ENCODE measurements around the gene DYDC2. TPM values are rescaled to one million over a fixed set of nuclear protein-coding genes. Genes with fewer than 3 reads are reported as not detected.

The DYDC2 gene
- total RNA-seq, 2 donors from 2014 or later: 1.9 to 5.3 TPM

GRCh38 chr10:80322711-80323110, 33.9 kb upstream of the DYDC2 start:
- no peak for TF ChIP-seq CTCF (conservative IDR thresholded peaks at IDR 0.05)
- Histone ChIP-seq H3K27ac (ENCODE audit: low read depth, low read length) (no peak overlapping the region), H3K4me1 (ENCODE audit: control insufficient read depth, insufficient read depth, low read length) (no peaks in the 10 kb centered on the region), H3K27me3 (ENCODE audit: control insufficient read depth, insufficient read depth, low read length, poor library complexity, severe bottlenecking) (no peaks in the 10 kb centered on the region), H3K4me3 (ENCODE audit: low read length) (no peak overlapping the region), H3K9ac (ENCODE audit: extremely low read depth, low read length, poor library complexity, severe bottlenecking) (no peak overlapping the region), H3K36me3 (ENCODE audit: control insufficient read depth, insufficient read depth, low read length) (no peaks in the 10 kb centered on the region), H3K9me3 (ENCODE audit: control insufficient read depth, low read length) (no peaks in the 10 kb centered on the region)
- 91 to 100% methylated on average over 1 of the region's 1 CpG for WGBS, 2 experiments (ENCODE audit: insufficient coverage in 1 of 2, insufficient read length in 1 of 2)
- H3K4me3 Mint-ChIP-seq: no peak overlapping the region
- H3K36me3 Mint-ChIP-seq (ENCODE audit: low read depth): no peaks in the 10 kb centered on the region
- H3K4me1 Mint-ChIP-seq: peaks cover 6% of the 10 kb centered on the region
- no peak overlapping the region for H3K27ac Mint-ChIP-seq
- no peak for DNase-seq
- peaks cover 4% of the 10 kb centered on the region for H3K27me3 Mint-ChIP-seq (ENCODE audit: insufficient read depth)
- H3K9me3 Mint-ChIP-seq: no peaks in the 10 kb centered on the region

- TF ChIP-seq CTCF (conservative IDR thresholded peaks at IDR 0.05): no peak
- Mint-ChIP-seq H3K27ac (no peak overlapping the region), H3K9me3 (no peaks in the 10 kb centered on the region), H3K36me3 (ENCODE audit: low read depth) (no peaks in the 10 kb centered on the region), H3K4me3 (no peak overlapping the region), H3K27me3 (ENCODE audit: insufficient read depth) (peaks cover 4% of the 10 kb centered on the region), H3K4me1 (peaks cover 6% of the 10 kb centered on the region)
- H3K4me3 ChIP-seq (ENCODE audit: low read length): no peak overlapping the region
- no peak overlapping the region for H3K9ac ChIP-seq (ENCODE audit: extremely low read depth, low read length, poor library complexity, severe bottlenecking)
- no peaks in the 10 kb centered on the region for H3K27me3 ChIP-seq (ENCODE audit: control insufficient read depth, insufficient read depth, low read length, poor library complexity, severe bottlenecking)
- H3K27ac ChIP-seq (ENCODE audit: low read depth, low read length): no peak overlapping the region
- H3K36me3 ChIP-seq (ENCODE audit: control insufficient read depth, insufficient read depth, low read length): no peaks in the 10 kb centered on the region
- no peak for DNase-seq
- H3K9me3 ChIP-seq (ENCODE audit: control insufficient read depth, low read length): no peaks in the 10 kb centered on the region
- H3K4me1 ChIP-seq (ENCODE audit: control insufficient read depth, insufficient read depth, low read length): no peaks in the 10 kb centered on the region
- 81% methylated on average over 3 of the region's 3 CpGs; no CpG with 5 or more reads in 1 of the 2 experiments for WGBS, 2 experiments (ENCODE audit: insufficient coverage in 1 of 2, insufficient read length in 1 of 2)
Measured at GRCh38 chr10:80323311-80323710, 33.3 kb upstream of the DYDC2 start.

GRCh38 chr10:80324086-80324485, 32.5 kb upstream of the DYDC2 start:
- Histone ChIP-seq H3K36me3 (ENCODE audit: control insufficient read depth, insufficient read depth, low read length) (no peaks in the 10 kb centered on the region), H3K9ac (ENCODE audit: extremely low read depth, low read length, poor library complexity, severe bottlenecking) (no peak overlapping the region), H3K27ac (ENCODE audit: low read depth, low read length) (no peak overlapping the region), H3K4me3 (ENCODE audit: low read length) (no peak overlapping the region), H3K9me3 (ENCODE audit: control insufficient read depth, low read length) (no peaks in the 10 kb centered on the region), H3K27me3 (ENCODE audit: control insufficient read depth, insufficient read depth, low read length, poor library complexity, severe bottlenecking) (no peaks in the 10 kb centered on the region), H3K4me1 (ENCODE audit: control insufficient read depth, insufficient read depth, low read length) (no peaks in the 10 kb centered on the region)
- Mint-ChIP-seq H3K9me3 (no peaks in the 10 kb centered on the region), H3K4me1 (peaks cover 6% of the 10 kb centered on the region), H3K4me3 (no peak overlapping the region), H3K36me3 (ENCODE audit: low read depth) (no peaks in the 10 kb centered on the region), H3K27ac (no peak overlapping the region), H3K27me3 (ENCODE audit: insufficient read depth) (peaks cover 2% of the 10 kb centered on the region)
- WGBS, 2 experiments (ENCODE audit: insufficient coverage in 1 of 2, insufficient read length in 1 of 2): 94% methylated on average over 1 of the region's 1 CpG; no CpG with 5 or more reads in 1 of the 2 experiments
- no peak for DNase-seq
- no peak for TF ChIP-seq CTCF (conservative IDR thresholded peaks at IDR 0.05)
